ENCODE results near the gene CYB561D1.

DNA sequence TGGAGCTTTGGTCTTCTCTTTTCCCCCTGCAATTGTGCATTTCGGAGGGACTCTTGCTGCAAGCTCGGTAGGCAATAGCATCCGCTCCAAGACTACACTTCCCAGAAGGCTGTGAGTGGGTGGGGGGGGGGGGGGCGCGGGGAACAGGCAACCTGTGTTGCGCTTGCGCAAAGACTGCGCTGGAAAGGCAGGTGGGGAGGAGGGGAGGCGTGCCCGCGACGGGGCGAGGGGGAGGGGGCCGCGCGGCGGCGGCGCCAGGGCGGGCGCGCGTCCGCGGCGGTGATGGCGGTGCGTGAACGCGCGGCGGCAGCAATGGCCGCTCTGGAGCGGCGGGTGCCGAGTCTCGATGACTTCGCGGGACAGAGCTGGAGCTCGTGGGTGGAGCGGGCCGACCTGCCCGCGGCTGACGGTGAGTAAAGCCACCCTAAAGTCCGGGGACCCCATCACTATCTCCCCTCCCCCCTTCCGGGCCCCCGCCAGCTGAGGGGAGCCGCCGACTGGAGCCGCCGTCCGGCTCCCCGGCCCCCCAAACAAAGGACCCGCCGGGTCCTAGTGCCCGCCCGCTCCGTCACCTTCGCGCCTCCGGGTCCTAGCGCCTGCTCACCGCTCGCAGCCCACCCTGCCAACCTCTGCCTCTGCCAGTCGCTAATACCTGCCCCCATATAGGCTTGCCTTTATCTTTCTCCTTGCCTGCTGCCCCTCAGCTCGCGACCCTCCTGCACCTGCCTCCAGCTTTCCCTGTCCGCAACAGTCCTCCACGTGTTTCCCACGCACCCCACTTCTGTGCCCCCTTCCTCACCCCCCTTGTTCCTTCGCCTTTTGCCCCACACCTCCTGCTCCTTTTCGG, 10.0 kb upstream of the CYB561D1 start, which contains the start of gene ATXN7L2:
- TF ChIP-seq, protein P1, sequence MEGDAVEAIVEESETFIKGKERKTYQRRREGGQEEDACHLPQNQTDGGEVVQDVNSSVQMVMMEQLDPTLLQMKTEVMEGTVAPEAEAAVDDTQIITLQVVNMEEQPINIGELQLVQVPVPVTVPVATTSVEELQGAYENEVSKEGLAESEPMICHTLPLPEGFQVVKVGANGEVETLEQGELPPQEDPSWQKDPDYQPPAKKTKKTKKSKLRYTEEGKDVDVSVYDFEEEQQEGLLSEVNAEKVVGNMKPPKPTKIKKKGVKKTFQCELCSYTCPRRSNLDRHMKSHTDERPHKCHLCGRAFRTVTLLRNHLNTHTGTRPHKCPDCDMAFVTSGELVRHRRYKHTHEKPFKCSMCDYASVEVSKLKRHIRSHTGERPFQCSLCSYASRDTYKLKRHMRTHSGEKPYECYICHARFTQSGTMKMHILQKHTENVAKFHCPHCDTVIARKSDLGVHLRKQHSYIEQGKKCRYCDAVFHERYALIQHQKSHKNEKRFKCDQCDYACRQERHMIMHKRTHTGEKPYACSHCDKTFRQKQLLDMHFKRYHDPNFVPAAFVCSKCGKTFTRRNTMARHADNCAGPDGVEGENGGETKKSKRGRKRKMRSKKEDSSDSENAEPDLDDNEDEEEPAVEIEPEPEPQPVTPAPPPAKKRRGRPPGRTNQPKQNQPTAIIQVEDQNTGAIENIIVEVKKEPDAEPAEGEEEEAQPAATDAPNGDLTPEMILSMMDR (IDR thresholded peaks at IDR 0.05) = no peak
- no peak for TF ChIP-seq POLR2A (IDR thresholded peaks at IDR 0.05)
